Lung (tissue), 12 donors: ENCODE results near the gene YAF2. TPM values are rescaled to one million over a fixed set of nuclear protein-coding genes. Genes with fewer than 3 reads are reported as not detected.

Experiments
- ATAC-seq: fragments of 200-7000 bp; cut with Tn5 transposase; one replicate; pipeline ENCODE4 v1.9.1; 2020; ENCODE audit warnings: moderate number of reproducible peaks; ENCODE audit not compliant: insufficient read depth, low FRiP score
- DNase-seq, 3 donors: peaks; one replicate each; pipeline ENCODE4 v3.0.0-alpha.2; 2013 to 2017
- H3K27ac ChIP-seq, 2 donors: one replicate each; pipeline ENCODE4 v1.5.1; 2013; ENCODE audit warnings: mild to moderate bottlenecking in 2 of 2, moderate library complexity in 2 of 2, control low read depth in 1 of 2, inconsistent platforms in 1 of 2, low read depth in 1 of 2, low read length in 1 of 2
- H3K27me3 ChIP-seq, 3 donors: one replicate each; pipeline ENCODE4 v1.5.1; 2013; ENCODE audit warnings: low read length in 2 of 3; ENCODE audit not compliant: control insufficient read depth in 3 of 3, insufficient read depth in 3 of 3
- H3K36me3 ChIP-seq, 4 donors: one replicate each; pipeline ENCODE4 v1.5.1; 2013; ENCODE audit warnings: low read length in 4 of 4, mild to moderate bottlenecking in 1 of 4, moderate library complexity in 1 of 4; ENCODE audit not compliant: control insufficient read depth in 4 of 4, insufficient read depth in 4 of 4
- H3K4me1 ChIP-seq, 5 donors: one replicate each; pipeline ENCODE4 v1.5.1; 2013; ENCODE audit warnings: low read length in 5 of 5, mild to moderate bottlenecking in 2 of 5, moderate library complexity in 1 of 5; ENCODE audit not compliant: control insufficient read depth in 5 of 5, insufficient read depth in 5 of 5
- H3K4me3 ChIP-seq: one replicate; pipeline ENCODE4 v1.5.1; 2013; ENCODE audit warnings: mild to moderate bottlenecking, control low read depth, moderate library complexity
- H3K9ac ChIP-seq, 2 donors: one replicate each; pipeline ENCODE4 v1.5.1; 2013; ENCODE audit warnings: low read length in 2 of 2, control low read depth in 1 of 2; ENCODE audit not compliant: insufficient read depth in 1 of 2
- H3K9me3 ChIP-seq, 4 donors: one replicate each; pipeline ENCODE4 v1.5.1; 2013; ENCODE audit warnings: low read length in 3 of 4, mild to moderate bottlenecking in 1 of 4, moderate library complexity in 1 of 4; ENCODE audit not compliant: control insufficient read depth in 4 of 4, insufficient read depth in 3 of 4
- CTCF ChIP-seq: IDR thresholded peaks from 2 replicates; pipeline ENCODE4 v1.5.1; 2012; ENCODE audit warnings: mild to moderate bottlenecking; ENCODE audit errors: control extremely low read depth, extremely low read depth
- WGBS, 2 donors: extraction: QIAGEN DNeasy Blood & Tissue Kit; methylation state at CpG; one replicate each; pipeline ENCODE4 v1.1.7; 2013; 5-methylcytosine and 5-hydroxymethylcytosine counted together
- polyA plus RNA-seq, 2 donors: library from polyadenylated mRNA; stranded (reverse); fragments of 200-250 nt; gene quantifications; one replicate each; pipeline ENCODE4 v1.2.1, GENCODE V29; 2013
- total RNA-seq, 2 donors: library from RNA; depleted of rRNA in 1 of 2; stranded (reverse); fragments of >200 nt in 1 of 2; gene quantifications; one replicate each; pipeline ENCODE4 v1.2.1, GENCODE V29; 2014 to 2021
- donor health status: control.
- donor health status: control.
- donor health status: Bipolar disorder and iron deficiency.
- donor health status: healthy.
- donor health status: DM: yes; HTN: yes; CAD: no.

YAF2 gene
- total and polyA plus RNA-seq, 4 donors = 9.4 to 27.9 (median 19.0) TPM

- H3K9ac ChIP-seq = no peak overlapping the region
- WGBS, 2 donors = 95 to 97% methylated on average over 2 of the region's 2 CpGs
- H3K9me3 ChIP-seq = no peaks in the 10 kb centered on the region
- no peak overlapping the region for H3K27ac ChIP-seq
- no peaks in the 10 kb centered on the region for H3K27me3 ChIP-seq
- DNase-seq (peak in 1 of 3 donors; percentile 18), ATAC-seq (no peak)
- no peak overlapping the region for H3K4me3 ChIP-seq
- H3K4me1 ChIP-seq = peaks cover 0 to 7% (median 0%) of the 10 kb centered on the region in 5 donors
- no peaks in the 10 kb centered on the region for H3K36me3 ChIP-seq
- no peak for TF ChIP-seq CTCF
These were observed 46.8 kb upstream of the YAF2 start for GRCh38 chr12:42284876-42285275.

GRCh38 chr12:42284157-42284556 is 46.1 kb upstream of the YAF2 start:
- Histone ChIP-seq H3K36me3 (no peaks in the 10 kb centered on the region), H3K27ac (no peak overlapping the region), H3K4me1 (peaks cover 0 to 6% (median 0%) of the 10 kb centered on the region in 5 donors), H3K27me3 (no peaks in the 10 kb centered on the region), H3K4me3 (no peak overlapping the region), H3K9me3 (no peaks in the 10 kb centered on the region), H3K9ac (no peak overlapping the region)
- WGBS, 2 donors = 28 to 68% methylated on average over 1 of the region's 1 CpG
- no peak for TF ChIP-seq CTCF
- ATAC-seq (no peak), DNase-seq (no peak)

GRCh38 chr12:42283739-42284138 is 45.7 kb upstream of the YAF2 start:
- H3K4me3 ChIP-seq = no peak overlapping the region
- H3K36me3 ChIP-seq = no peaks in the 10 kb centered on the region
- no peaks in the 10 kb centered on the region for H3K9me3 ChIP-seq
- H3K9ac ChIP-seq = no peak overlapping the region
- H3K4me1 ChIP-seq = peaks cover 0 to 6% (median 0%) of the 10 kb centered on the region in 5 donors
- H3K27ac ChIP-seq = no peak overlapping the region
- no peak for TF ChIP-seq CTCF
- DNase-seq (no peak), ATAC-seq (no peak)
- H3K27me3 ChIP-seq = no peaks in the 10 kb centered on the region

GRCh38 chr12:42282294-42282693 is 44.2 kb upstream of the YAF2 start:
- H3K27ac ChIP-seq = no peak overlapping the region
- H3K9me3 ChIP-seq = no peaks in the 10 kb centered on the region
- ATAC-seq (no peak), DNase-seq (no peak)
- H3K27me3 ChIP-seq = no peaks in the 10 kb centered on the region
- peaks cover 0 to 6% (median 0%) of the 10 kb centered on the region in 5 donors for H3K4me1 ChIP-seq
- no peaks in the 10 kb centered on the region for H3K36me3 ChIP-seq
- no peak overlapping the region for H3K9ac ChIP-seq
- WGBS, 2 donors = 82 to 86% methylated on average over 2 of the region's 2 CpGs
- no peak overlapping the region for H3K4me3 ChIP-seq
- TF ChIP-seq CTCF = no peak
